Epithelial cell of esophagus (primary cell): ENCODE data around the gene GPHA2.

Experiments
- DNase-seq: peaks from one replicate; pipeline ENCODE4 v3.0.0; 2010; ENCODE audit warnings: low read depth
- H3K4me3 ChIP-seq: 2 replicates; pipeline ENCODE4 v1.5.1; 2011; ENCODE audit warnings: mild to moderate bottlenecking, low read length, control low read depth
- CTCF ChIP-seq: IDR thresholded peaks from 2 replicates; pipeline ENCODE4 v1.5.1; 2011; ENCODE audit warnings: low read depth, mild to moderate bottlenecking, low read length, control low read depth, inconsistent platforms; ENCODE audit not compliant: insufficient read depth; ENCODE audit errors: missing control alignments

The GPHA2 gene

GRCh38 chr11:64911142-64911541, 24.6 kb downstream of the GPHA2 start:
- no peak overlapping the region for H3K4me3 ChIP-seq

GRCh38 chr11:64910451-64911093, 25.1 kb downstream of the GPHA2 start:
- no peak for TF ChIP-seq CTCF
- no peak for DNase-seq

More at GRCh38 chr11:64911142-64911541, 24.6 kb downstream of the GPHA2 start:
- no peak for TF ChIP-seq CTCF
- no peak for DNase-seq

GRCh38 chr11:64909653-64910343, 25.9 kb downstream of the GPHA2 start:
- H3K4me3 ChIP-seq: no peak overlapping the region
- no peak for DNase-seq
- no peak for TF ChIP-seq CTCF

More at GRCh38 chr11:64910451-64911093, 25.1 kb downstream of the GPHA2 start:
- no peak overlapping the region for H3K4me3 ChIP-seq

- no peak overlapping the region for H3K4me3 ChIP-seq
- TF ChIP-seq CTCF: no peak
Observed at GRCh38 chr11:64908766-64909165, 26.9 kb downstream of the GPHA2 start.

GRCh38 chr11:64906314-64906635, 29.4 kb downstream of the GPHA2 start:
- no peak for DNase-seq
- H3K4me3 ChIP-seq: no peak overlapping the region
- TF ChIP-seq CTCF: no peak

More at GRCh38 chr11:64908766-64909165, 26.9 kb downstream of the GPHA2 start:
- no peak for DNase-seq

GRCh38 chr11:64905516-64906313, 30.0 kb downstream of the GPHA2 start:
- DNase-seq: no peak
- no peak for TF ChIP-seq CTCF
- H3K4me3 ChIP-seq: no peak overlapping the region
